ENCODE data around the gene SPATS2. TPM values are rescaled to one million over a fixed set of nuclear protein-coding genes. Genes with fewer than 3 reads are reported as not detected.
"Not testable (repeated sequence)": the region's sequence is repeated elsewhere in the genome, so short reads cannot be mapped to it uniquely, and the experiment has no call there.

Gene SPATS2
- total RNA-seq, 4 donors from 2014 or later, result 14.0 to 26.5 (median 19.6) TPM

- 79 to 80% methylated on average over 10 of the region's 10 CpGs for WGBS, 2 donors
- peak in 1 of 2 donors; percentile 40 for DNase-seq (ENCODE audit: low spot score in 2 of 2)
- TF ChIP-seq, protein P1, sequence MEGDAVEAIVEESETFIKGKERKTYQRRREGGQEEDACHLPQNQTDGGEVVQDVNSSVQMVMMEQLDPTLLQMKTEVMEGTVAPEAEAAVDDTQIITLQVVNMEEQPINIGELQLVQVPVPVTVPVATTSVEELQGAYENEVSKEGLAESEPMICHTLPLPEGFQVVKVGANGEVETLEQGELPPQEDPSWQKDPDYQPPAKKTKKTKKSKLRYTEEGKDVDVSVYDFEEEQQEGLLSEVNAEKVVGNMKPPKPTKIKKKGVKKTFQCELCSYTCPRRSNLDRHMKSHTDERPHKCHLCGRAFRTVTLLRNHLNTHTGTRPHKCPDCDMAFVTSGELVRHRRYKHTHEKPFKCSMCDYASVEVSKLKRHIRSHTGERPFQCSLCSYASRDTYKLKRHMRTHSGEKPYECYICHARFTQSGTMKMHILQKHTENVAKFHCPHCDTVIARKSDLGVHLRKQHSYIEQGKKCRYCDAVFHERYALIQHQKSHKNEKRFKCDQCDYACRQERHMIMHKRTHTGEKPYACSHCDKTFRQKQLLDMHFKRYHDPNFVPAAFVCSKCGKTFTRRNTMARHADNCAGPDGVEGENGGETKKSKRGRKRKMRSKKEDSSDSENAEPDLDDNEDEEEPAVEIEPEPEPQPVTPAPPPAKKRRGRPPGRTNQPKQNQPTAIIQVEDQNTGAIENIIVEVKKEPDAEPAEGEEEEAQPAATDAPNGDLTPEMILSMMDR (IDR thresholded peaks at IDR 0.05), result no peak
- TF ChIP-seq POLR2A (IDR thresholded peaks at IDR 0.05), result no peak
- intact Hi-C loops (cut with DNase I; ENCODE audit: low total_unique reads), result no loop called here
- H3K4me3 ChIP-seq (ENCODE audit: low read depth, poor library complexity, severe bottlenecking), result no peak overlapping the region
These were observed 166.1 kb downstream of the SPATS2 start for GRCh38 chr12:49533331-49533730.

DNA sequence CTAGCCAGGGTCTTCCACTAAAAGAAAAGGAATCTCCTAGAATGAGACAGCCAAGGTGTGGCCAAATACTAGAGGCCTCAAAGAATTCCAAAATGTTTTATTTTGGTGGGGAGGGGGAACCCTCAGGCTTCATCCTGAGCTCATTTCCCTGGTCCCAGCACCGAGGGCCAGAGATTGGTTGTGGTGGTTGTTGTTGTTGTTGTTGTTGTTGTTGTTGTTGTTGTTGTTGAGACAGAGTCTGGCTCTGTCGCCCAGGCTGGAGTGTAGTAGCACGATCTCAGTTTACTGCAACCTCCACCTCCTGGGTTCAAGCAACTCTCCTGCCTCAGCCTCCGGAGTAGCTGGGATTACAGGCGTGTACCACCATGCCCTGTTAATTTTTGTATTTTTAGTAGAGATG, 166.9 kb downstream of the SPATS2 start:
- DNase-seq (ENCODE audit: low spot score in 2 of 2), result peak in 1 of 2 donors; percentile 65
- 92 to 95% methylated on average over 5 of the region's 5 CpGs for WGBS, 2 donors
- intact Hi-C loops (cut with DNase I; ENCODE audit: low total_unique reads); H3K4me3 ChIP-seq (ENCODE audit: low read depth, poor library complexity, severe bottlenecking): not testable (repeated sequence)

GRCh38 chr12:49534731-49535278, 167.5 kb downstream of the SPATS2 start:
- intact Hi-C loops (cut with DNase I; ENCODE audit: low total_unique reads), result no loop called here
- TF ChIP-seq, protein P1 (IDR thresholded peaks at IDR 0.05), result no peak
- TF ChIP-seq POLR2A (IDR thresholded peaks at IDR 0.05), result no peak
- H3K4me3 ChIP-seq (ENCODE audit: low read depth, poor library complexity, severe bottlenecking), result no peak overlapping the region
- DNase-seq (ENCODE audit: low spot score in 2 of 2), result peak in 1 of 2 donors; percentile 67
- WGBS, 2 donors, result 75 to 80% methylated on average over 13 of the region's 13 CpGs

DNA sequence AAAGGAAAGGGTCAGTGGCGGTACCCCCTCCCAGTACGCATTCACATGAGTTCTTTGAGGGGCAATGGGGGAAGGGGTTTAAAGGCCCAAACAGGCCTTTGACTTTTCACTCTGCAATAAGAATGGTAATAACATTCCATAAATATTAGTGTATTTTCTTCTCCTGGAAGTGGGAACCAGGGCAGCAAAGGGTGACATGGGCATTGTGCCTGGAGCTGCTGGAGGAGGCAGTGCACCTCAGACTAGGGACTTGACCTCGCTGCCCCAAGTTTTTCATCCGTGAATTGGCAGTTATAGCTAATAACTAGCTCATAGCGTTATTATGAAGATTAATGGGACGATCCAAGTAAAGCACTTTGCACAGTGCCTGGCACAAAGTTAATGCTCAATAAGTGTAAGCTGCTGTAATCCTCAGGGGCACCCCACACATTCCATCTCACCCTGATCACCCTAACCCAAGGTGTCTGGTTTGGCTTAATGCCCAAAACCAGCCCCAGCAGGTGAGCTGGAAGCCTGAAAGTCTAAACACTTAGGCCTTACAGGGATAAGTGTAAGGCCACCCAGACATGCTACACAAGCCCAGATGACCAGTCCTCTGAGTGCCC, 168.8 kb downstream of the SPATS2 start:
- no peak for TF ChIP-seq POLR2A (IDR thresholded peaks at IDR 0.05)
- TF ChIP-seq, protein P1 (IDR thresholded peaks at IDR 0.05), result no peak
- peak in 1 of 2 donors; percentile 61 for DNase-seq (ENCODE audit: low spot score in 2 of 2)
- no peak overlapping the region for H3K4me3 ChIP-seq (ENCODE audit: low read depth, poor library complexity, severe bottlenecking)
- intact Hi-C loops (cut with DNase I; ENCODE audit: low total_unique reads), result no loop called here
- WGBS, 2 donors, result 83 to 85% methylated on average over 6 of the region's 6 CpGs

- WGBS, 2 donors, result 44 to 64% methylated on average over 3 of the region's 3 CpGs
- intact Hi-C loops (cut with DNase I; ENCODE audit: low total_unique reads), result no loop called here
- H3K4me3 ChIP-seq (ENCODE audit: low read depth, poor library complexity, severe bottlenecking), result no peak overlapping the region
- DNase-seq (ENCODE audit: low spot score in 2 of 2), result no peak
- no peak for TF ChIP-seq POLR2A (IDR thresholded peaks at IDR 0.05)
- TF ChIP-seq, protein P1 (IDR thresholded peaks at IDR 0.05), result no peak
These were observed 169.3 kb downstream of the SPATS2 start for GRCh38 chr12:49536526-49537071.

DNA sequence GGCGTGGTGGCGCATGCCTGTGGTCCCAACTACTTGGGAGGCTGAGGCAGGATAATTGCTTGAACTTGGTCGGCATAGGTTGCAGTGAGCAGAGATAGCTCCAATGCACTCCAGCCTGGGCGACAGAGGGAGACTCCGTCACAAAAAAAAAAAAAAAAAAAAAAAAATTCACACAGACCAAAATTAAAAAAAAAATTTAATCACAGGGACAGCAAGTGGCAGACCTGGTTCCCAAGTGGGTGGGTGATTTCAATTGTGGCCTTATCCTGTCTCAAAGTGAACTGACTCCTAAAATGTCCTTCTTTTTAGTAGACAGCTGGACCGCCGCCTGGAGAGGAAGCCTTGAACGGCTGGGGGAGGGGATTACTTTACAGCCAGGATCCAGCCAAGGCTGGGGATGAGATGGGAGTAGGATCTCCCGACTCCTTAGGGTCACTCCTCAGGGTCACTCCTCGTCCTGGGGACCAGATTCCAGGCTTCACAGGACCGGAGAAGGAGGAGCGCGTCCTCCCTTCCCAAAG, 170.0 kb downstream of the SPATS2 start:
- 24 to 25% methylated on average over 10 to 12 of the region's 13 CpGs for WGBS, 2 donors
- no peak for TF ChIP-seq POLR2A (IDR thresholded peaks at IDR 0.05)
- TF ChIP-seq, protein P1 (IDR thresholded peaks at IDR 0.05), result no peak
- H3K4me3 ChIP-seq (ENCODE audit: low read depth, poor library complexity, severe bottlenecking), result peak overlapping the region; percentile 22
- intact Hi-C loops (cut with DNase I; ENCODE audit: low total_unique reads), result no loop called here
- DNase-seq (ENCODE audit: low spot score in 2 of 2), result peak in 1 of 2 donors; percentile 37

All from lower leg skin (tissue), 4 donors.